Measurements from ENCODE around the gene LRIT2. TPM values are rescaled to one million over a fixed set of nuclear protein-coding genes. Genes with fewer than 3 reads are reported as not detected.
"Not testable (repeated sequence)": the region's sequence is repeated elsewhere in the genome, so short reads cannot be mapped to it uniquely, and the experiment has no call there.

LRIT2 gene
- total RNA-seq, 2 donors from 2014 or later: not detected

GRCh38 chr10:84172467-84173356 is 52.6 kb downstream of the LRIT2 start:
- H3K27me3 ChIP-seq: no peaks in the 10 kb centered on the region
- no peaks in the 10 kb centered on the region for H3K36me3 ChIP-seq
- no peaks in the 10 kb centered on the region for H3K4me1 ChIP-seq
- no peak overlapping the region for H3K4me3 ChIP-seq
- H3K27ac ChIP-seq: no peak overlapping the region
- TF ChIP-seq CTCF (IDR thresholded peaks at IDR 0.05): no peak
- H3K9me3 ChIP-seq: no peaks in the 10 kb centered on the region
- DNase-seq (ENCODE audit: low spot score): no peak

- H3K9me3 ChIP-seq; H3K27ac ChIP-seq; H3K4me1 ChIP-seq; DNase-seq (ENCODE audit: low spot score); H3K36me3 ChIP-seq; H3K4me3 ChIP-seq; H3K27me3 ChIP-seq: not testable (repeated sequence)
These were observed 53.5 kb downstream of the LRIT2 start for GRCh38 chr10:84171700-84172466.

- not testable (repeated sequence) for H3K27me3 ChIP-seq; H3K4me1 ChIP-seq; DNase-seq (ENCODE audit: low spot score); H3K27ac ChIP-seq; H3K36me3 ChIP-seq; H3K9me3 ChIP-seq; H3K4me3 ChIP-seq
These were observed 54.1 kb downstream of the LRIT2 start for GRCh38 chr10:84171237-84171636.

Other genes with a start within 250 kb of the LRIT2 start
- 100 to 1,000 TPM; 242 to 490 TPM for gene GHITM, start 86.0 kb downstream of the LRIT2 start, total RNA-seq
- not detected for gene GPR15LG, start 51.7 kb downstream of the LRIT2 start, total RNA-seq
- gene CDHR1, start 31.0 kb downstream of the LRIT2 start, total RNA-seq: 1 to 10 TPM in 1 of 2 donors, under 1 TPM in 1; 0.55 to 1.6 TPM
- gene LRIT1, start 16.0 kb upstream of the LRIT2 start, total RNA-seq: not detected
- gene RGR, start 19.5 kb upstream of the LRIT2 start, total RNA-seq: not detected
- 10 to 100 TPM; 77.1 to 91.6 TPM for gene CCSER2, start 103.0 kb upstream of the LRIT2 start, total RNA-seq